Measurements from ENCODE around the gene SYNGR3.

SYNGR3 gene

DNA sequence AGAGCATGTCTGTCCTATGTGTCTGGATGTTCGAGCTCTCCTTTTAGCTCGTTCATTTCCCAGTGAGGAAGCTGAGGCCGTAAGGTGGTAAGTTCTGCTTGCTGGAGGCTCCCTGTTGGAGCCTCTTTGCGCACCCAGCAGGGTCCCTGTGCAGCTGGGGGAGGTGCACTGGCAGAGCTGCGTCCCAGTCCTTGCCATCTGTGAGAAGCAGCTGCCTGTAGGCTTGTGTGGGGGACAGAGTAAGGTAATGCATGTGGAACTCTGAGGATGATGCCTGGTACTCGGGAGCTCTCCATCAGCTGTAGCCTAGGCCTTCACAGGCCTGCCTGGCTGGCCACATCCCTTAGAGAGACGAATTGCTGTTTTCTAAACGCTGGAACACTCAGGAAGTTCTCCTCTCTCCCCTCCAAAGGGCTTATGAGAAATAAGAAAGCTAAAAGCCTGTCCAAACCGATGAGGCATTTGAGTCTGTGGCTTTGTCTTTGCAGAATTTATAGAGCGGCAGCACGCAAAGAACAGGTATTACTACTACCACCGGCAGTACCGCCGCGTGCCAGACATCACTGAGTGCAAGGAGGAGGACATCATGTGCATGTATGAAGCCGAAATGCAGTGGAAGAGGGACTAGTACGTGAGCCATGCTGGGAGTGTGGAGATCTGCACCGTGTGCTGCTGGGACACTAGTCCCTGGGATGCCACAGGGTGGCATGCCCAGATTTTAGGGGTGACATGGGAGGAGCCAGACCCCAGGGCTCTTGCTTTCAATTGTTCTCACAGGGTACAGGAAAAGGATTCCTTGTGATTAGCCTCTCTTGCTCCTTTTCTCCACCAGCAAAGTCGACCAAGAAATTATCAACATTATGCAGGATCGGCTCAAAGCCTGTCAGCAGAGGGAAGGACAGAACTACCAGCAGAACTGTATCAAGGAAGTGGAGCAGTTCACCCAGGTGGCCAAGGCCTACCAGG lies 28.8 kb upstream of the SYNGR3 start:
- DNase-seq: peak; percentile 88

DNA sequence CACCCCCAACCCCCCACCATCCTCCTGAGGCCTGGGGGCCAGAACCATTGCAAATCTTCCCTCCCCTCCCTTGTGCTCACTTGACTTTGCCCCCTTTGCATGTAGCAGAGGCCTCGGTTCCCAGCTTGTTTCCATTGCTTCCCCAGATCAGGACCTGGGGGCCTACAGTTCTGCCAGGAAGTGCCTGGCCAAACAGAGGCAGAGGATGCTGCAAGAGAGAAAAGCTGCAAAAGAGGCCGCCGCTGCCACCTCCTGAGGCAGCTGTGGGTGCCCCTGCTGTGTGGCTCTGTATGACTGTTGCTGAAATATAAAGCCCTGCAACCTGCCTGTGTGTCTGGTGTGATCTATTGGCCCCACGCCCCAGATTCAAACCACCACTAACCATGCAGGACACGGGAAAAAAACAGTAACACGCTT lies 28.1 kb upstream of the SYNGR3 start:
- peak; percentile 77 for DNase-seq

DNA sequence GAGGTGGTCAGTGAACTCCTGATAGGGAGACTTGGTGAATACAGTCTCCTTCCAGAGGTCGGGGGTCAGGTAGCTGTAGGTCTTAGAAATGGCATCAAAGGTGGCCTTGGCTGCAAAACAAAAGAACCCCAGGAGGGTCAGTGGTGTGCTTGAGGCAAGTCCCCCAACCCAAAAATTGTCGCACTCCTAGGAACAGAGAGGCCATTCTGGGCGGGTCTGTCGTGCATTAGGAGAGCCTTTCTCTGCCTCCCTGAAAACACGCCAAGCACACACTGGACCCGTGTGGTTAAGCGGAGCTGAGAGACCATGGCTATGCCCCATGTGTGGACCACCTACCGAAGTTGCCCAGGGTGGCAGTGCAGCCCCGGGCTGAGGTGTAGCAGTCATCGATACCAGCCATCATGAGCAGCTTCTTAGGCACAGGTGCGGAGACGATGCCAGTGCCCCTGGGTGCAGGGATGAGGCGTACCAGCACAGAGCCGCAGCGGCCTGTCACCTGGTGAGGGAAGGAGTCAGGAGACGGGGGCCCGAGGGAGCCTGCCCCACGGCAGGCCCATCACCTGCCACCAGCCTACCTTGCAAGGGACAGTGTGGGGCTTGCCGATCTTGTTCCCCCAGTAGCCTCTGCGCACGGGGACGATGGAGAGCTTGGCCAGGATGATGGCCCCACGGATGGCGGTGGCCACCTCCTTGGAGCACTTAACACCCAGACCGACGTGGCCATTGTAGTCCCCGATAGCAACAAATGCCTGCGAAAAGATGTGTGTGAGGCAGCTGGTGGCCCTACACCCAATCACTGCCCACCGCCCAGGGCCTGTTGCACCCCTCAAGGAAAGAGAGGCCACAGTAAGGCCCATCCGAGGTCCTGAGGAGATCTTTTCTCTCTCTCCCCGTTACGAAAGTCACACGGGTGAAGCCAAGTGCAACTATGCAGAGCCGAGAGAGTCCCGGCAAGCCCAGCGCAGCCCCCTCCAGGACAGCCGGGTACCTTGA lies 27.3 kb upstream of the SYNGR3 start:
- peak; percentile 74 for DNase-seq

DNA sequence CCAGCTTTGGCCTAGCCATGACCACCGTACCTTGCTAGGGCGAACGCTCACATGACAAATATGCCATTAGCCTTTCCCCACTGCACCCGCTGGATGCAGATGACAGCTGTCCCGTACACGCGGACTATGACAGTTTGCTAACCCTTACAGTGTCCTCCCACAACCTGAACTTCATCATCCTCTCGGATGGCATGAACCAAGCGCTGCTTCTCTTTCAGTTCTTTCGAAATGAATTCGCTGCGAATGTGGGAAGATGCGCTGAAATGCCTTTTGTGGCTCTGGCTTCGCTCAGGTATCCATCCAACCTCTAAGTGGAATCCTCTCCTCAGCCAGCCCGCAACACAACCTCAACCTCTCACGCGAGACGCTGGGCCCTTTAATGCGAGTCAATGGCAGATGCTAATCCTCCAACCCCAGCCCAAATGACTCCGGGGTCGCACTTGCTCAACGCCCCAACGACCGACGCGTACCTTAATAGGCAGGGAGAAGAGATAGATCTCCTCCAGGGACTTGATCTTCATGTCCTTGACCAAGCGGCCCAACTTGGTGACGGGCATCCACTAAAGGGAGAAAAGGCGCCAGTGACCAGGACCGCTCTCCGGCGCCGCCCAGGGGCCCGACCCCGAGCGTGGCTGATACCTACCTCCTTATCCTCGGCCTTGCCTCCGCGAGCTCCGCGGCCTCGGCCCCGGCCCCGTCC lies 25.8 kb upstream of the SYNGR3 start:
- peak; percentile 86 for DNase-seq

DNA sequence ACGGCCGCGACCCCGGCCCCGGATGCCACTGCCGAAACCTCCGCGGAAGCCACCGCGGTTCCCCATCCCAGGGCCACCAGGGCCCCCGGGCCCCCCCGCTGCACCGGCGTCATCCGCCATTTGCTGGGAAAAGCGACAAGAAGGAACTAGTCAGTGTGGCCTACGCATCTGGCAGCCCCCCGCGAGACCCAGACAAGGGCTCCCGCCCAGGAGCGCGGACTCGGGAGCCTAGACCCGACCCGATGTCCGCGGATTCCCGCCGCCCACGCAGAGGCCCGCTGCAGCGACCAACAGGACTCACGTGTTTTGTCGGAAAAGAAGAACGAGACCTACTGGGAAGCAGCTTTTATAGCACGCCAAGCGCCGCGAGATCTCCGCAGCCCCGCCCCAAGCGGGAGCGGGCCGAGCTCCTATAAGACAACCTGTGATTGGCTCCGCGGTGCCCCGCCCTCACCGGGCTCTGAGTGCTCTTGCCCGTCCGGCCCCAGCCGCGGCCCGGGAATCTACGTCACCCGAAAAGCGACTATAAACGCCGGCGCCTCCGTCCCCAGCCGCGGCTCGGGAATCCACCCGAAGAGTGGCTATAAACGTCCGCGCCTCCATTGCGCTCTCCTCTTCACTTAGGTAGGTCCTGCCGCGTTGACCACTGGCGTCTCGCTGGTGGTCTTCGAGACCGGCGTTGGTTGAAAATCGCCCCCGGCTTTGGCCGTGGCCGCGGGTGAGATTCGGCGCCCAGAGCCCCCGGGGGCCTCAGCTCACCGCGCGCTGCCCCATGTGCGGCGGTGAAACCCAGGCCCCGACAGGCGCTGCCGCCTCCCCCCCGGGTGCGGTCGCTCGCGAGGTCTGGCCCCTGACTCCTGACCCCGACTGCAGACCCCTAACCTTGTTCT lies 25.0 kb upstream of the SYNGR3 start, which contains the start of gene RPS2:
TSS of gene RPS2 (minus strand) at position 321 of the 890 bp plus-strand sequence. CDS start at position 120, 201 bp downstream.
- DNase-seq: peak; percentile 98

GRCh38 chr16:1965396-1966001 lies 24.3 kb upstream of the SYNGR3 start:
- DNase-seq: peak; percentile 70

GRCh38 chr16:1966460-1966859 lies 23.3 kb upstream of the SYNGR3 start, which contains the start of gene RNF151:
Gene RNF151 (plus strand): TSS chr16:1966856. CDS start chr16:1966882, 26 bp downstream.
- DNase-seq: no peak

- no peak for DNase-seq
Measured at GRCh38 chr16:1968146-1968953, 21.4 kb upstream of the SYNGR3 start.

DNA sequence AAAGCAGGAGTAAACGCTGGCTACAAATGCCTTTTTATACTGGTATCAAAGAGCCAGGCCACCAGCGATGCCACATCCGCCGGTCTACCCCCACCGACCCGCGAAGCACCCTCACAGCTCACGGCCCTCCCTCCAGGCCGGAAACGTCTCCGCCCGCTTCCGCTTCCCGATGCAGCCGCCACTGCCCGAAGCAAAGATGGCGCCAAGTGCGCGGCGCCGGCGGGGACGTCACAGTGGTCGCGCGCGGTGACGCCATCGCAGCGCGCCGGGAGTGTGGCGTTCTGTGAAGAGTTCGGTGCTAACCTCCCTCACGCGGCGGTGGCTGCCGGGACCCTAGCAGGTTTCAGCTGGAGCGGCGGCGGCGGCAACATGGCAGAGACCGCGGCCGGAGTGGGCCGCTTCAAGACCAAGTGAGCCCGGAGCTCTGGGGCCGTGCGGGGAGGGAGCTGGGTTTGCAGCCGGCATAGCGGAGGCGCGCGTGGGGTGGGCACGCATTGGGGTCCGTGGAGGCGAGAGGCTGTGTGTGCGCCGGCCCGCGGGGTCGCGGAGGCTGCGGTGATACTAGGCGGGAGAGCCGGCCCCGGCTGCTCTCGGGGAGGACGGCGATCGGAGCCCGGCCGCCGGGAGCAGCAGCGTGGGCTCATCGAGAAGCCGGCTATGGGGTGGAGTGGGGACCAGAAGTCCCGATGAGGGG lies 17.8 kb upstream of the SYNGR3 start, which contains the start of gene TBL3:
TSS of gene TBL3 (plus strand) at position 258 of the 694 bp plus-strand sequence. CDS start at position 370, 112 bp downstream.
- peak; percentile 100 for DNase-seq

GRCh38 chr16:1972490-1972877 lies 17.3 kb upstream of the SYNGR3 start:
- no peak for DNase-seq

DNA sequence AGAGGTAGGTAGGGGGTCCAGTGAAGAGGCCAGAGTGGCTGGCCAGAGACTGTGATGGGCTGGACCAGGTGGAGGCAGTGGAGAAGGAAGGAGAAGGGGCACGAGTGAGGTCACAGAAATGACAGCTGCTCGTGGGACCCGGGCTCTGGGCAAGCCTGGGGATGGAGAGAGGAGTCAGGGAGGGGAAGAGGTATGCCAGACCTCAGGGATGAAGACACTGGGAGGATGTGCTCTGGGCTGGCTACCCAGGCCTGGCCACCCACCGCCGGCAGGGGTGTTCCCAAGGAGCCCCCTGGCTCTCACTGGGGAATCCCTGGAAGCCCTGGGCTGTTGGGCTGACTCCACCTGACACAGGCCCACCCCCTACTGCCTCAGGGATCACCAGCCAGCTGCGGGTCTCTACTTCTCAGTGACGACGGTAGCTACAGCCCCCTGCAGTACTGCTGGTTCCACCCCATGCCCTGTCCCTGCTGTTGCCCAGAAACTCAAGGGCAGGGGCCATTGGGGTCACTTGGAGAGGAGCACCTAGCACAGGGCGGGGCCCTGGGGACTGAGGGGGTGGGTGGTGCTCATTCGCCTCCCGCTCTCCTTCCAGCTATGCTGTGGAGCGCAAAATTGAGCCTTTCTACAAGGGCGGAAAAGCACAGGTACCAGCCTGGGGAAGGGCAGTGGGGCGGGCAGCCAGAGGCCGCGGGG lies 16.2 kb upstream of the SYNGR3 start:
- DNase-seq: no peak

- DNase-seq: no peak
Measured at GRCh38 chr16:1974157-1975070, 15.4 kb upstream of the SYNGR3 start.

DNA sequence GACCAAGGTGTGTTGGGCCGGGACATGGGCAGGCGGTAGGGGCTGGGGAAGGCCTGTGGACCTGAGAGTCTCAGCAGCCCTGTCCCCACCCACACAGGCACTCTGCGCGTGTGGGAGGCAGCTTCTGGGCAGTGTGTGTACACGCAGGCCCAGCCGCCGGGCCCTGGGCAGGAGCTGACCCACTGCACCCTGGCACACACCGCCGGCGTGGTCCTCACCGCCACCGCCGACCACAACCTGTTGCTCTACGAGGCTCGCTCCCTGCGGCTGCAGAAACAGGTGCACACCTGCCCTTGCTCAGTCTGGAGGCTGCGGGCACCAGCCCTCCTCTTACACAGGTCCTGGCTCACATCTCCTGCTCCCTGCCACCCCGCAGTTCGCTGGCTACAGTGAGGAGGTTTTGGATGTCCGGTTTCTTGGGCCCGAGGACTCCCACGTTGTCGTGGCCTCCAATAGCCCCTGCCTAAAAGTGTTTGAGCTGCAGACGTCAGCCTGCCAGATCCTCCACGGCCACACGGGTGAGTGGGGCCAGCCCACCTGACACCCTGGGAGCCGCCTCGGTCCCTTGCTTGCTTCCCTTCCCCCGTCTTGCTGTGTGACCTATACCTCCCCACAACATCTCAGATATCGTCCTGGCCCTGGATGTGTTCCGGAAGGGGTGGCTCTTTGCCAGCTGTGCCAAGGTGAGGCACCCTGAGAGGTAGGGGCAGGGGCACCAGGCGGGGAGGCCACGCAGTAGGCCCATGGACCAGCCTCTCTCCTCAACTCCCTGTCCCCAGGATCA lies 14.1 kb upstream of the SYNGR3 start:
- no peak for DNase-seq

DNA sequence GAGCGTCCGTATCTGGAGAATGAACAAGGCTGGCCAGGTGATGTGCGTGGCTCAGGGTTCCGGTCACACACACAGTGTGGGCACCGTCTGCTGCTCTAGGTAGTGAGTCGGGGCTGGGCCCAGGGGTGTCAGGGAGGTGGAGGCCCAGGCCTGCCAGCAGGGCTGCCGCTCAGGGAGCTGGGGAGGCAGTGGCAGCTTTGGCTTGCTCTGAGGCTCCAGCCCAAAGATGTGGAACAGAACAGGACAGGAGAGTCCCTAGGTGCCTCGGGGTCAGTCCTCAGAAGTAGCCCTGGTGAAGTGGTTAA lies 13.6 kb upstream of the SYNGR3 start:
- DNase-seq: no peak

GRCh38 chr16:1976951-1977874 lies 12.6 kb upstream of the SYNGR3 start:
- no peak for DNase-seq

GRCh38 chr16:1977875-1978268 lies 11.9 kb upstream of the SYNGR3 start:
- DNase-seq: no peak
